ENCODE data around the gene CMTR1.

DNA sequence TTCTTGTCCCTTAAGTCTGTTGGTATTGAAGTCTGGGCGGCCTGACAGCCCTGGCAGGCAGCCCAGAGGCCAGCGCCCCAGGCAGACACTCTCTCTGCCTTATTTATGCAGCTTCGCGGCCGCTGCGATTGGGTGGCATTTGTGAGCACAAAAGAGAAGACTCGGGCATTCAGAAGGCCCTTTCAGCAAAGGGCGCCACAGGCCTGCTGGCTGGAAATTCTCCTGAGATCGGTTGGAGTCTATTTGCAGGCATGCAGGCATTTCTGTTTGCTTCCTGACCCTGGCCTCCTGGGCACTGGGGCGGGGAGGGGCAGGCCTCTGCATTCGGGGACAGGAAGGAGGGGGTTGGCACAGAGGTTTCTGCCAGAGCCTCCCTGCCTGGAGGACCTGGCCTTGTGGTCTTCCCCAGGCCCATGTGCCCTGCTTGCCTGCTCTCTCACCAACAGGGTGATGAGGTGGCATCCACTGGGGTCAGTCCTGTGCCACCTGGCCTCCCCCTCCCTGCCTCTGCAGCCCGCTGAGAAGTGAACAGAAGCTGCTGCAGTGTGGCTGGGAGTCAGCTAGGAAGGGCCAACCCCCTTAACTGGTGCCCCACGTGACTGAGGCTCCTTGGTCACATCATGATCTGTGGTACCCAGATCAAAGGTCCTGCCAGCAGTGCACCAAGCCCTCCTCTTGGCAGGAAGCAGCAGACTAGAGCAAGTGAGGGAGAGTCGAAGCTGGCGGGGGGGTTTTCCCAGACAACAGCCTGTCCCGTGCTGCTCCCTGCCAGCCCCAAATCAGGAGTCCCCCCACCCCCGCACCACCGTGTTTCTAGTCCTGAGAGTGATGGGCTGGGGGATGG, 83.3 kb downstream of the CMTR1 start:
- TF ChIP-seq, protein P1, sequence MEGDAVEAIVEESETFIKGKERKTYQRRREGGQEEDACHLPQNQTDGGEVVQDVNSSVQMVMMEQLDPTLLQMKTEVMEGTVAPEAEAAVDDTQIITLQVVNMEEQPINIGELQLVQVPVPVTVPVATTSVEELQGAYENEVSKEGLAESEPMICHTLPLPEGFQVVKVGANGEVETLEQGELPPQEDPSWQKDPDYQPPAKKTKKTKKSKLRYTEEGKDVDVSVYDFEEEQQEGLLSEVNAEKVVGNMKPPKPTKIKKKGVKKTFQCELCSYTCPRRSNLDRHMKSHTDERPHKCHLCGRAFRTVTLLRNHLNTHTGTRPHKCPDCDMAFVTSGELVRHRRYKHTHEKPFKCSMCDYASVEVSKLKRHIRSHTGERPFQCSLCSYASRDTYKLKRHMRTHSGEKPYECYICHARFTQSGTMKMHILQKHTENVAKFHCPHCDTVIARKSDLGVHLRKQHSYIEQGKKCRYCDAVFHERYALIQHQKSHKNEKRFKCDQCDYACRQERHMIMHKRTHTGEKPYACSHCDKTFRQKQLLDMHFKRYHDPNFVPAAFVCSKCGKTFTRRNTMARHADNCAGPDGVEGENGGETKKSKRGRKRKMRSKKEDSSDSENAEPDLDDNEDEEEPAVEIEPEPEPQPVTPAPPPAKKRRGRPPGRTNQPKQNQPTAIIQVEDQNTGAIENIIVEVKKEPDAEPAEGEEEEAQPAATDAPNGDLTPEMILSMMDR (IDR thresholded peaks at IDR 0.05): no peak
- TF ChIP-seq POLR2A (IDR thresholded peaks at IDR 0.05): no peak
- TF ChIP-seq POLR2AphosphoS5 (IDR thresholded peaks at IDR 0.05): peak; percentile 29

All from prostate gland (tissue), 2 donors.